ENCODE data around the gene ABCD2. TPM values are rescaled to one million over a fixed set of nuclear protein-coding genes. Genes with fewer than 3 reads are reported as not detected.
"Not testable (repeated sequence)": the region's sequence is repeated elsewhere in the genome, so short reads cannot be mapped to it uniquely, and the experiment has no call there.

ABCD2 gene
- total and polyA plus RNA-seq, 7 donors, result 0.04 to 0.34 (median 0.21) TPM

- 96% methylated on average over 1 of the region's 1 CpG for WGBS, 3 donors
- no peaks in the 10 kb centered on the region for H3K9me3 ChIP-seq
- no peaks in the 10 kb centered on the region for H3K4me1 ChIP-seq
- H3K4me3 ChIP-seq, result no peak overlapping the region
- no peaks in the 10 kb centered on the region for H3K27me3 ChIP-seq (ENCODE audit: insufficient read depth in 3 of 3, low read length in 2 of 3)
- DNase-seq, result no peak
- no peak for TF ChIP-seq CTCF (IDR thresholded peaks at IDR 0.05)
- no peak for ATAC-seq
- H3K36me3 ChIP-seq (ENCODE audit: insufficient read depth in 1 of 2, low read depth in 1 of 2), result no peaks in the 10 kb centered on the region
- no peak overlapping the region for H3K27ac ChIP-seq
- intact Hi-C loops (cut with DNase I), result no loop called here
These were observed 14.1 kb downstream of the ABCD2 start for GRCh38 chr12:39605501-39605900.

GRCh38 chr12:39603065-39603464 is 16.5 kb downstream of the ABCD2 start:
- TF ChIP-seq CTCF (IDR thresholded peaks at IDR 0.05), result no peak
- Histone ChIP-seq H3K4me1 (no peaks in the 10 kb centered on the region), H3K36me3 (ENCODE audit: insufficient read depth in 1 of 2, low read depth in 1 of 2) (no peaks in the 10 kb centered on the region), H3K27ac (no peak overlapping the region), H3K4me3 (no peak overlapping the region), H3K9me3 (no peaks in the 10 kb centered on the region), H3K27me3 (ENCODE audit: insufficient read depth in 3 of 3, low read length in 2 of 3) (no peaks in the 10 kb centered on the region)
- DNase-seq, result no peak
- intact Hi-C loops (cut with DNase I), result no loop called here
- ATAC-seq, result no peak

- ATAC-seq; H3K4me3 ChIP-seq; H3K27ac ChIP-seq; H3K9me3 ChIP-seq; DNase-seq; H3K27me3 ChIP-seq (ENCODE audit: insufficient read depth in 3 of 3, low read length in 2 of 3); H3K36me3 ChIP-seq (ENCODE audit: insufficient read depth in 1 of 2, low read depth in 1 of 2); intact Hi-C loops (cut with DNase I); H3K4me1 ChIP-seq: not testable (repeated sequence)
- 93 to 98% (median 93%) methylated on average over 3 of the region's 3 CpGs for WGBS, 3 donors
These were observed 17.7 kb downstream of the ABCD2 start for GRCh38 chr12:39601951-39602350.

- DNase-seq, result no peak
- 43 to 62% (median 53%) methylated on average over 2 of the region's 2 CpGs for WGBS, 3 donors
- Histone ChIP-seq H3K9me3 (no peaks in the 10 kb centered on the region), H3K27me3 (ENCODE audit: insufficient read depth in 3 of 3, low read length in 2 of 3) (no peaks in the 10 kb centered on the region), H3K27ac (no peak overlapping the region), H3K4me1 (no peaks in the 10 kb centered on the region), H3K36me3 (ENCODE audit: insufficient read depth in 1 of 2, low read depth in 1 of 2) (no peaks in the 10 kb centered on the region), H3K4me3 (no peak overlapping the region)
- no peak for TF ChIP-seq CTCF (IDR thresholded peaks at IDR 0.05)
- ATAC-seq, result no peak
- intact Hi-C loops (cut with DNase I), result no loop called here
These were observed 23.7 kb downstream of the ABCD2 start for GRCh38 chr12:39595928-39596327.

- ATAC-seq, result no peak
- intact Hi-C loops (cut with DNase I), result no loop called here
- Histone ChIP-seq H3K36me3 (ENCODE audit: insufficient read depth in 1 of 2, low read depth in 1 of 2) (no peaks in the 10 kb centered on the region), H3K4me1 (no peaks in the 10 kb centered on the region), H3K27ac (no peak overlapping the region), H3K27me3 (ENCODE audit: insufficient read depth in 3 of 3, low read length in 2 of 3) (no peaks in the 10 kb centered on the region), H3K4me3 (no peak overlapping the region), H3K9me3 (no peaks in the 10 kb centered on the region)
- TF ChIP-seq CTCF (IDR thresholded peaks at IDR 0.05), result no peak
- no peak for DNase-seq
These were observed 27.3 kb downstream of the ABCD2 start for GRCh38 chr12:39592295-39592694.

Data from psoas muscle (tissue), 8 donors.